K562 (cell line): ENCODE measurements around the gene TNF. TPM values are rescaled to one million over a fixed set of nuclear protein-coding genes. Genes with fewer than 3 reads are reported as not detected.

Experiments
- DPF2 ChIP-seq: fragments of 450-650 bp; IDR thresholded peaks from 2 replicates; pipeline ENCODE4 v1.6.1; 2016
- EP400 ChIP-seq: fragments of 450-650 bp; IDR thresholded peaks from 2 replicates; pipeline ENCODE4 v1.6.1; 2017; ENCODE audit warnings: antibody characterized with exemption, mild to moderate bottlenecking, moderate library complexity
- ERF ChIP-seq: fragments of 450-650 bp; formaldehyde crosslinking; IDR thresholded peaks from 2 replicates; pipeline ENCODE4 v1.4.0; 2020; ENCODE audit warnings: mild to moderate bottlenecking, mixed read lengths
- HMG20B ChIP-seq: fragments of 250-450 bp; sonication (Bioruptor Pico); IDR thresholded peaks from 2 replicates; pipeline ENCODE4 v1.5.0; 2021; ENCODE audit warnings: mild to moderate bottlenecking
- MYC ChIP-seq, 2 experiments: fragments of 250-450 bp in 1 of 2; sonication (Bioruptor Pico) in 1 of 2; IDR thresholded peaks; 2 replicates each; pipeline versions ENCODE4 v1.5.1 to v1.6.1; 2012 to 2021; ENCODE audit warnings: low read depth in 2 of 2, borderline replicate concordance in 1 of 2, improper control_type of control experiment in 1 of 2, low read length in 1 of 2, mild to moderate bottlenecking in 1 of 2, moderate library complexity in 1 of 2
- SPI1 ChIP-seq: IDR thresholded peaks from 2 replicates; pipeline ENCODE4 v1.6.1; 2011; ENCODE audit warnings: low read depth, low read length, control low read depth, borderline replicate concordance
- TBL1XR1 ChIP-seq, 2 experiments: IDR thresholded peaks; 2 replicates each; pipeline ENCODE4 v1.6.1; 2012; ENCODE audit warnings: improper control_type of control experiment in 2 of 2, low read length in 2 of 2, mild to moderate bottlenecking in 1 of 2
- TCF7L2 ChIP-seq: fragments of 150-350 bp; IDR thresholded peaks from 2 replicates; pipeline ENCODE4 v1.6.1; 2016; ENCODE audit warnings: low read depth, mild to moderate bottlenecking, low read length, moderate library complexity
- YY1 ChIP-seq, 3 experiments: IDR thresholded peaks; 2 replicates each; pipeline ENCODE4 v1.6.1; 2011; ENCODE audit warnings: low read length in 2 of 3, mild to moderate bottlenecking in 2 of 3, moderate library complexity in 2 of 3, borderline replicate concordance in 1 of 3, control low read depth in 1 of 3, low read depth in 1 of 3; ENCODE audit not compliant: insufficient read depth in 3 of 3, insufficient replicate concordance in 2 of 3, control insufficient read depth in 1 of 3, insufficient read length in 1 of 3; ENCODE audit errors: extremely low read depth in 1 of 3
- ZBTB7A ChIP-seq: IDR thresholded peaks from 2 replicates; pipeline ENCODE4 v1.6.1; 2011; ENCODE audit warnings: low read depth, mild to moderate bottlenecking, low read length, moderate library complexity, borderline replicate concordance; ENCODE audit not compliant: control insufficient read depth
- ZFP1 ChIP-seq: fragments of 450-650 bp; formaldehyde crosslinking; IDR thresholded peaks from 2 replicates; pipeline ENCODE4 v1.4.0; 2020; ENCODE audit warnings: mild to moderate bottlenecking, mixed read lengths
- ZKSCAN8 ChIP-seq: fragments of 200-800 bp; sonication (Bioruptor generic); IDR thresholded peaks from 2 replicates; pipeline ENCODE4 v1.6.1; 2016; ENCODE audit warnings: missing genetic modification characterization, missing compliant biosample characterization
- ZNF551 ChIP-seq: fragments of 250-450 bp; sonication (Bioruptor Pico); IDR thresholded peaks from 2 replicates; pipeline ENCODE4 v1.5.0; 2021; ENCODE audit warnings: mild to moderate bottlenecking, moderate library complexity
- ZNF584 ChIP-seq: fragments of 200-800 bp; sonication (Bioruptor generic); IDR thresholded peaks from 2 replicates; pipeline ENCODE4 v1.6.1; 2016; ENCODE audit warnings: low read depth, mild to moderate bottlenecking, missing genetic modification characterization, missing compliant biosample characterization
- polyA plus RNA-seq, 8 experiments: library from polyadenylated mRNA; depleted of rRNA in 4 of 8; stranded (reverse) in 5 of 8; unstranded in 3 of 8; fragments of >200 nt; fragmentation: Nextera tagmentation in 2 of 8; fragmentation: Illumina TruSeq in 1 of 8; extraction: Ambion mirVana in 2 of 8; extraction: Trizol in 1 of 8; gene quantifications; 2 replicates each; pipeline versions ENCODE4 v1.2.1 to v1.2.3, GENCODE V29; 2011 to 2014; ENCODE audit warnings: inconsistent platforms in 1 of 8, missing spikeins in 1 of 8
- total RNA-seq, 7 experiments: library from RNA; depleted of rRNA in 6 of 7; stranded (reverse); fragments of >200 nt in 6 of 7; fragmentation: Illumina TruSeq in 2 of 7; extraction: Trizol in 2 of 7; gene quantifications; 2 replicates each; pipeline versions ENCODE4 v1.2.1 to v1.2.3, GENCODE V29; 2011 to 2021; ENCODE audit warnings: low replicate concordance in 1 of 7
- TF ChIP-seq, protein P1 (sequence below): fragments of 450-650 bp; IDR thresholded peaks from 2 replicates; pipeline ENCODE4 v1.6.1; 2016; ENCODE audit warnings: low read depth
- TF ChIP-seq, protein P2 (sequence below), 2 experiments: fragments of 200-800 bp in 1 of 2; sonication (Bioruptor generic) in 1 of 2; sonication (generic) in 1 of 2; formaldehyde crosslinking in 1 of 2; IDR thresholded peaks in 1 of 2; conservative IDR thresholded peaks in 1 of 2; 2 replicates each; pipeline versions ENCODE4 v1.5.0 to v1.6.1; 2016 to 2020; ENCODE audit warnings: missing compliant biosample characterization in 1 of 2, missing genetic modification characterization in 1 of 2, missing genetic modification reagents in 1 of 2

The TNF gene
- total and polyA plus RNA-seq, 9 of the 15 experiments (the other 6 are each of a cell fraction or from before 2014, with no cell fraction given): 0.08 to 0.40 TPM; not detected in 7

DNA sequence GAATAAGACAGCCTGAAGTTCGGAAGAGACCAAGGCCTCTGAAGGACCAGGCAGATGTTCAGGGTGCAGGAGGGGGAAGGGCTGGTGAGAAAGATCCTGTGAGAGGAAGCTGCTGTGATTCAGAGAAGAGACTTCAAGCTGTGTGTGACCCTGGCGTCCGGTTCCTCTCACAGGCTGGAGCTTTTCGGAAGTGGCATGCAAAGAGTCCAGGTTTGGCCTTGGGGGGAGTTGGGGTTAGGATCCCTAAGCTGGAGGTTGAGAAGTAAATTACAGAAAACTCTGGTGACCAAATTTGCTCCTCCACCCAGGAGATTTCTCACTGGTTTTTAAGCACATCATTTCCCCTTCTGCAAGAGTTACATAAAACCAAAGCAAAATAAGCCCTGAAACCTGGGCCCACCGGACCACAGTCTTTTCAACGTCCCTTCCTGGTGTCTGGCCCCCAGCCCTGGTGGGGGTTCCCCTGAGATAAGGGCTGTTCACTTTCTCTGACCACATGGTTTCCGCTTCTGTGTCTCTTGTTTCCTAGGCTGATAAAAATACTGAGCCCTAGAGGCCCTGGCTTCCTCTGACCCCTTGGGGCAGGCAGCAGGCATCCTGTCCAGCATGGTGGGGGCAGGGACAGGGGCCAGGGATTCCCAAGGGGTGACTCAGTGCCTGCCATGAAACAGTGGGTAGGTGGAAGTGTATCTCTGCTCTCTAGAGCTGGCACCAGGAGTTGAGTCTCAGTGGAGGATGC lies 15.2 kb upstream of the TNF start (continued):
- TF ChIP-seq, protein P1, sequence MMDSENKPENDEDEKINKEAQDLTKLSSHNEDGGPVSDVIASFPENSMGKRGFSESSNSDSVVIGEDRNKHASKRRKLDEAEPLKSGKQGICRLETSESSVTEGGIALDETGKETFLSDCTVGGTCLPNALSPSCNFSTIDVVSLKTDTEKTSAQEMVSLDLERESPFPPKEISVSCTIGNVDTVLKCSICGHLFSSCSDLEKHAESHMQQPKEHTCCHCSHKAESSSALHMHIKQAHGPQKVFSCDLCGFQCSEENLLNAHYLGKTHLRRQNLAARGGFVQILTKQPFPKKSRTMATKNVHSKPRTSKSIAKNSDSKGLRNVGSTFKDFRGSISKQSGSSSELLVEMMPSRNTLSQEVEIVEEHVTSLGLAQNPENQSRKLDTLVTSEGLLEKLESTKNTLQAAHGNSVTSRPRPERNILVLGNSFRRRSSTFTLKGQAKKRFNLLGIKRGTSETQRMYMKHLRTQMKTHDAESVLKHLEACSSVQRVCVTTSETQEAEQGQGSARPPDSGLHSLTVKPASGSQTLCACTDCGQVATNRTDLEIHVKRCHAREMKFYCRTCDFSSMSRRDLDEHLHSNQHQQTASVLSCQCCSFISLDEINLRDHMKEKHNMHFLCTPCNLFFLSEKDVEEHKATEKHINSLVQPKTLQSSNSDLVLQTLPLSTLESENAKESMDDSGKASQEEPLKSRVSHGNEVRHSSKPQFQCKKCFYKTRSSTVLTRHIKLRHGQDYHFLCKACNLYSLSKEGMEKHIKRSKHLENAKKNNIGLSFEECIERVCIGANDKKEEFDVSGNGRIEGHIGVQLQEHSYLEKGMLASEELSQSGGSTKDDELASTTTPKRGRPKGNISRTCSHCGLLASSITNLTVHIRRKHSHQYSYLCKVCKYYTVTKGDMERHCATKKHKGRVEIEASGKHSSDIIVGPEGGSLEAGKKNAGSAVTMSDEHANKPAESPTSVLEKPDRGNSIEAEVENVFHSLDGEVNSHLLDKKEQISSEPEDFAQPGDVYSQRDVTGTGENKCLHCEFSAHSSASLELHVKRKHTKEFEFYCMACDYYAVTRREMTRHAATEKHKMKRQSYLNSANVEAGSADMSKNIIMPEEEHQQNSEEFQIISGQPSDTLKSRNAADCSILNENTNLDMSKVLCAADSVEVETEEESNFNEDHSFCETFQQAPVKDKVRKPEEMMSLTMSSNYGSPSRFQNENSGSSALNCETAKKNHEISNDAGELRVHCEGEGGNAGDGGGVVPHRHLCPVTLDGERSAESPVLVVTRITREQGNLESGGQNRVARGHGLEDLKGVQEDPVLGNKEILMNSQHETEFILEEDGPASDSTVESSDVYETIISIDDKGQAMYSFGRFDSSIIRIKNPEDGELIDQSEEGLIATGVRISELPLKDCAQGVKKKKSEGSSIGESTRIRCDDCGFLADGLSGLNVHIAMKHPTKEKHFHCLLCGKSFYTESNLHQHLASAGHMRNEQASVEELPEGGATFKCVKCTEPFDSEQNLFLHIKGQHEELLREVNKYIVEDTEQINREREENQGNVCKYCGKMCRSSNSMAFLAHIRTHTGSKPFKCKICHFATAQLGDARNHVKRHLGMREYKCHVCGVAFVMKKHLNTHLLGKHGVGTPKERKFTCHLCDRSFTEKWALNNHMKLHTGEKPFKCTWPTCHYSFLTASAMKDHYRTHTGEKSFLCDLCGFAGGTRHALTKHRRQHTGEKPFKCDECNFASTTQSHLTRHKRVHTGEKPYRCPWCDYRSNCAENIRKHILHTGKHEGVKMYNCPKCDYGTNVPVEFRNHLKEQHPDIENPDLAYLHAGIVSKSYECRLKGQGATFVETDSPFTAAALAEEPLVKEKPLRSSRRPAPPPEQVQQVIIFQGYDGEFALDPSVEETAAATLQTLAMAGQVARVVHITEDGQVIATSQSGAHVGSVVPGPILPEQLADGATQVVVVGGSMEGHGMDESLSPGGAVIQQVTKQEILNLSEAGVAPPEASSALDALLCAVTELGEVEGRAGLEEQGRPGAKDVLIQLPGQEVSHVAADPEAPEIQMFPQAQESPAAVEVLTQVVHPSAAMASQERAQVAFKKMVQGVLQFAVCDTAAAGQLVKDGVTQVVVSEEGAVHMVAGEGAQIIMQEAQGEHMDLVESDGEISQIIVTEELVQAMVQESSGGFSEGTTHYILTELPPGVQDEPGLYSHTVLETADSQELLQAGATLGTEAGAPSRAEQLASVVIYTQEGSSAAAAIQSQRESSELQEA: no peak
- TF ChIP-seq SPI1 (peak; percentile 72), ZKSCAN8 (peak; percentile 71), YY1 (IDR thresholded peaks at IDR 0.05; ENCODE audit: borderline replicate concordance in 1 of 3, control insufficient read depth in 1 of 3, extremely low read depth in 1 of 3, insufficient read depth in 3 of 3, insufficient read length in 1 of 3, insufficient replicate concordance in 2 of 3, low read depth in 1 of 3, low read length in 2 of 3) (peak in 1 of 3 experiments; percentile 54), ERF (CRISPR knock-in tag) (peak; percentile 58; the same call in 1 of the 2 replicates), DPF2 (peak; percentile 79), HMG20B (CRISPR knock-in tag) (0 out of 2 replicates have a peak, but pooled peaks have one; percentile 40), EP400 (peak; percentile 58), ZNF551 (CRISPR knock-in tag) (no peak), TCF7L2 (no peak), MYC (IDR thresholded peaks at IDR 0.05; ENCODE audit: low read depth, low read length) (peak; percentile 76), MYC (CRISPR knock-in tag; IDR thresholded peaks at IDR 0.05; ENCODE audit: borderline replicate concordance, low read depth) (no peak), ZNF584 (CRISPR knock-in tag) (peak; percentile 73), ZBTB7A (peak; percentile 78; the same call in 1 of the 2 replicates), ZFP1 (CRISPR knock-in tag) (peak; percentile 7; the same call in 1 of the 2 replicates), TBL1XR1 (IDR thresholded peaks at IDR 0.05; ENCODE audit: low read length in 2 of 2) (peak in 1 of 2 experiments; percentile 74; a peak in 2 of 4 replicates)
- TF ChIP-seq, protein P2, sequence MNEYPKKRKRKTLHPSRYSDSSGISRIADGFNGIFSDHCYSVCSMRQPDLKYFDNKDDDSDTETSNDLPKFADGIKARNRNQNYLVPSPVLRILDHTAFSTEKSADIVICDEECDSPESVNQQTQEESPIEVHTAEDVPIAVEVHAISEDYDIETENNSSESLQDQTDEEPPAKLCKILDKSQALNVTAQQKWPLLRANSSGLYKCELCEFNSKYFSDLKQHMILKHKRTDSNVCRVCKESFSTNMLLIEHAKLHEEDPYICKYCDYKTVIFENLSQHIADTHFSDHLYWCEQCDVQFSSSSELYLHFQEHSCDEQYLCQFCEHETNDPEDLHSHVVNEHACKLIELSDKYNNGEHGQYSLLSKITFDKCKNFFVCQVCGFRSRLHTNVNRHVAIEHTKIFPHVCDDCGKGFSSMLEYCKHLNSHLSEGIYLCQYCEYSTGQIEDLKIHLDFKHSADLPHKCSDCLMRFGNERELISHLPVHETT (CRISPR knock-in tag; conservative IDR thresholded peaks at IDR 0.05 in 1 of 2, IDR thresholded peaks at IDR 0.05 in 1 of 2): peak in 1 of 2 experiments; percentile 49; a peak in 1 of 4 replicates
